Heart left ventricle (tissue), 13 donors: ENCODE results near the gene ARHGEF18.
"Not testable (repeated sequence)": the region's sequence is repeated elsewhere in the genome, so short reads cannot be mapped to it uniquely, and the experiment has no call there.

Experiments used
- POLR2A ChIP-seq, 2 donors: fragments of 450-650 bp; IDR thresholded peaks; one replicate each; pipeline ENCODE4 v1.6.1; 2017; ENCODE audit warnings: antibody characterized with exemption in 2 of 2, mild to moderate bottlenecking in 2 of 2, moderate library complexity in 2 of 2
- TF ChIP-seq, protein P1 (sequence below), 12 donors: fragments of 200-600 bp; sonication (generic) in 4 of 12; IDR thresholded peaks; one replicate each; pipeline versions ENCODE4 v1.5.0 to v1.8.0; 2018 to 2022; ENCODE audit warnings: antibody characterized with exemption in 12 of 12, mild to moderate bottlenecking in 5 of 12
- donor health status: ischemic (EF 13 %, LVEDD 7.1; RV severe dilation, severe dysfunction).
- donor health status: DM: no; HTN: yes; CAD: no.
- donor health status: DM: no; HTN: no; CAD: no.
- donor health status: ischemic (EF 25% LVEDD 6.9; RV normal size, moderate dysfunction).
- donor health status: ischemic (EF 25% LVEDD 5.7; RV mildly dilated, moderate dysfunction).
- donor health status: ischemic (EF 35%, LVEDD 5.7; RV mildly dilated, moderate dysfunction).
- donor health status: nonischemic (EF 11% LVEDD 7.7; RV severe dilation, severe dysfunction).
- donor health status: DM: yes; HTN: yes; CAD: no.
- donor health status: PGD.
- donor health status: ischemic (EF 29% LVEDD 5.4; RV normal size, mild dysfunction).
- donor health status: nonischemic (EF 23%, LVEDD 6.1; RV moderate dilation, normal function).

- not testable (repeated sequence) for TF ChIP-seq POLR2A (IDR thresholded peaks at IDR 0.05)
- TF ChIP-seq, protein P1, sequence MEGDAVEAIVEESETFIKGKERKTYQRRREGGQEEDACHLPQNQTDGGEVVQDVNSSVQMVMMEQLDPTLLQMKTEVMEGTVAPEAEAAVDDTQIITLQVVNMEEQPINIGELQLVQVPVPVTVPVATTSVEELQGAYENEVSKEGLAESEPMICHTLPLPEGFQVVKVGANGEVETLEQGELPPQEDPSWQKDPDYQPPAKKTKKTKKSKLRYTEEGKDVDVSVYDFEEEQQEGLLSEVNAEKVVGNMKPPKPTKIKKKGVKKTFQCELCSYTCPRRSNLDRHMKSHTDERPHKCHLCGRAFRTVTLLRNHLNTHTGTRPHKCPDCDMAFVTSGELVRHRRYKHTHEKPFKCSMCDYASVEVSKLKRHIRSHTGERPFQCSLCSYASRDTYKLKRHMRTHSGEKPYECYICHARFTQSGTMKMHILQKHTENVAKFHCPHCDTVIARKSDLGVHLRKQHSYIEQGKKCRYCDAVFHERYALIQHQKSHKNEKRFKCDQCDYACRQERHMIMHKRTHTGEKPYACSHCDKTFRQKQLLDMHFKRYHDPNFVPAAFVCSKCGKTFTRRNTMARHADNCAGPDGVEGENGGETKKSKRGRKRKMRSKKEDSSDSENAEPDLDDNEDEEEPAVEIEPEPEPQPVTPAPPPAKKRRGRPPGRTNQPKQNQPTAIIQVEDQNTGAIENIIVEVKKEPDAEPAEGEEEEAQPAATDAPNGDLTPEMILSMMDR (IDR thresholded peaks at IDR 0.05), result not testable (repeated sequence)
Measured at GRCh38 chr19:7308327-7308726, 40.4 kb upstream of the ARHGEF18 start.
